Thyroid gland (tissue), 4 donors: ENCODE results near the gene GIGYF2.

Experiments
- POLR2A ChIP-seq, 2 donors: fragments of 450-650 bp; IDR thresholded peaks; one replicate each; pipeline ENCODE4 v1.6.1; 2017; ENCODE audit warnings: antibody characterized with exemption in 2 of 2, mild to moderate bottlenecking in 2 of 2, moderate library complexity in 1 of 2
- TF ChIP-seq, protein P1 (sequence below), 6 experiments: fragments of 200-600 bp in 3 of 6; fragments of 450-650 bp in 3 of 6; sonication (generic) in 3 of 6; IDR thresholded peaks; one replicate each; pipeline ENCODE4 v1.5.1; 2016 to 2019; ENCODE audit warnings: antibody characterized with exemption in 6 of 6, mild to moderate bottlenecking in 2 of 6, inconsistent platforms in 1 of 6, moderate library complexity in 1 of 6

DNA sequence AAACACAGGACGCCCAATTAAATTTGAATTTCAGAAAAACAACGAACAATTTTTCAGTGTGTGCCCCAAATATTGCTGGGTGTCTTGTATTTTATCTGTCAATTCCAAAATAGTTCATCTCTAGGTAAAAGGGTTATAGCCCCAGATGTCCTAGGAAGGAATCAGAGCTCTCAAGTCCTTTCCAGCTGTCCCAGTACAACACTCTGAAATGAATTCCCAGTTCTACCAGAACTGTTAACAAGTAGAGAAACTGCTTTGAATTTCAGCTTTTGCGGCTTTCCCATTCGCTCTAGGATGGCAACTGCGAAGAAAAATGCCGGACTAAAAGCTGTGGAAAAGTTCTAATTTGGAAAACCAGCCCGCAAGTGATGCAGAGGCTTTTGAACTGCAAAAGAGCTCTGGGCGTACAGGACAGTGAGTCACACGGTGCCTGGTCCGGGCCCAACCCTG, 497 bp upstream of the GIGYF2 start:
- no peak for TF ChIP-seq POLR2A (IDR thresholded peaks at IDR 0.05)
- TF ChIP-seq, protein P1, sequence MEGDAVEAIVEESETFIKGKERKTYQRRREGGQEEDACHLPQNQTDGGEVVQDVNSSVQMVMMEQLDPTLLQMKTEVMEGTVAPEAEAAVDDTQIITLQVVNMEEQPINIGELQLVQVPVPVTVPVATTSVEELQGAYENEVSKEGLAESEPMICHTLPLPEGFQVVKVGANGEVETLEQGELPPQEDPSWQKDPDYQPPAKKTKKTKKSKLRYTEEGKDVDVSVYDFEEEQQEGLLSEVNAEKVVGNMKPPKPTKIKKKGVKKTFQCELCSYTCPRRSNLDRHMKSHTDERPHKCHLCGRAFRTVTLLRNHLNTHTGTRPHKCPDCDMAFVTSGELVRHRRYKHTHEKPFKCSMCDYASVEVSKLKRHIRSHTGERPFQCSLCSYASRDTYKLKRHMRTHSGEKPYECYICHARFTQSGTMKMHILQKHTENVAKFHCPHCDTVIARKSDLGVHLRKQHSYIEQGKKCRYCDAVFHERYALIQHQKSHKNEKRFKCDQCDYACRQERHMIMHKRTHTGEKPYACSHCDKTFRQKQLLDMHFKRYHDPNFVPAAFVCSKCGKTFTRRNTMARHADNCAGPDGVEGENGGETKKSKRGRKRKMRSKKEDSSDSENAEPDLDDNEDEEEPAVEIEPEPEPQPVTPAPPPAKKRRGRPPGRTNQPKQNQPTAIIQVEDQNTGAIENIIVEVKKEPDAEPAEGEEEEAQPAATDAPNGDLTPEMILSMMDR (IDR thresholded peaks at IDR 0.05): no peak
